B cell (primary cell): ENCODE data around the gene PPP1R2. TPM values are rescaled to one million over a fixed set of nuclear protein-coding genes. Genes with fewer than 3 reads are reported as not detected.

Experiments
- ATAC-seq: fragments of 200-7000 bp; cut with Tn5 transposase; one replicate; pipeline ENCODE4 v1.10.0; 2021; ENCODE audit warnings: low read depth, mild to moderate bottlenecking, moderate number of reproducible peaks, moderate library complexity
- CTCF ChIA-PET: fragments of 350-600 bp; sonication (Branson Sonifier 250); formaldehyde crosslinking; loops from one replicate; lab custom pipeline; 2021; ENCODE audit warnings: antibody characterized with exemption, inconsistent platforms; lab: Charles Lee
- POLR2A ChIA-PET: fragments of 350-600 bp; sonication (Branson Sonifier 250); formaldehyde crosslinking; loops from one replicate; lab custom pipeline; 2021; ENCODE audit warnings: antibody characterized with exemption; lab: Charles Lee
- DNase-seq: peaks from one replicate; pipeline ENCODE4 v3.0.0; 2013
- H2AFZ ChIP-seq: 2 replicates; pipeline ENCODE4 v1.6.1; 2012; ENCODE audit warnings: mild to moderate bottlenecking, low read depth, low read length; ENCODE audit not compliant: insufficient read depth, poor library complexity, severe bottlenecking
- H3K27ac ChIP-seq, 2 donors: 1 replicate in 1 of 2; 2 replicates in 1 of 2; pipeline ENCODE4 v1.5.1; 2012 to 2013; ENCODE audit warnings: low read length in 2 of 2, mild to moderate bottlenecking in 2 of 2, moderate library complexity in 1 of 2
- H3K27me3 ChIP-seq, 4 experiments: fragments of 200-600 bp in 1 of 4; sonication (generic) in 1 of 4; replicated peaks in 1 of 4; 1 replicate in 2 of 4; 2 replicates in 2 of 4; pipeline versions ENCODE4 v1.6.1 to v1.7.0; 2013 to 2016; ENCODE audit warnings: low read length in 3 of 4, mild to moderate bottlenecking in 2 of 4, mixed read lengths in 1 of 4, moderate library complexity in 1 of 4; ENCODE audit not compliant: insufficient read depth in 4 of 4, control insufficient read depth in 3 of 4; ENCODE audit errors: control extremely low read depth in 1 of 4
- H3K36me3 ChIP-seq, 2 experiments: replicated peaks in 1 of 2; 1 replicate in 1 of 2; 2 replicates in 1 of 2; pipeline versions ENCODE4 v1.6.1 to v1.7.1; 2013; ENCODE audit warnings: low read length in 1 of 2; ENCODE audit not compliant: insufficient read depth in 2 of 2, control insufficient read depth in 1 of 2; ENCODE audit errors: control extremely low read depth in 1 of 2, extremely low read depth in 1 of 2
- H3K4me1 ChIP-seq, 2 donors: fragments of 200-600 bp in 1 of 2; sonication (generic) in 1 of 2; 1 replicate in 1 of 2; 2 replicates in 1 of 2; pipeline versions ENCODE4 v1.5.1 to v1.6.1; 2013 to 2017; ENCODE audit warnings: low read length in 2 of 2; ENCODE audit not compliant: control insufficient read depth in 2 of 2, insufficient read depth in 2 of 2
- H3K4me2 ChIP-seq: replicated peaks from 2 replicates; pipeline ENCODE3; 2012; ENCODE audit warnings: mild to moderate bottlenecking, low read depth, low read length; ENCODE audit not compliant: poor library complexity, severe bottlenecking
- H3K4me3 ChIP-seq, 5 experiments: fragments of 200-600 bp in 1 of 5; sonication (generic) in 1 of 5; 1 replicate in 3 of 5; 2 replicates in 2 of 5; pipeline versions ENCODE4 v1.5.1 to v1.7.0; 2011 to 2016; ENCODE audit warnings: low read length in 4 of 5, mild to moderate bottlenecking in 4 of 5, low read depth in 2 of 5, control low read depth in 1 of 5, moderate library complexity in 1 of 5; ENCODE audit not compliant: insufficient read depth in 1 of 5; ENCODE audit errors: control extremely low read depth in 1 of 5, extremely low read depth in 1 of 5
- H3K79me2 ChIP-seq: fragments of 200-600 bp; sonication (generic); one replicate; pipeline ENCODE4 v1.6.0; 2016; ENCODE audit warnings: low read length; ENCODE audit not compliant: control insufficient read depth, insufficient read depth
- H3K9ac ChIP-seq: fragments of 200-600 bp; sonication (generic); 2 replicates; pipeline ENCODE4 v1.6.1; 2017; ENCODE audit warnings: mild to moderate bottlenecking, low read length, moderate library complexity
- H3K9me3 ChIP-seq, 3 donors: one replicate each; pipeline versions ENCODE4 v1.6.1 to v1.7.1; 2013; ENCODE audit warnings: low read length in 2 of 3; ENCODE audit not compliant: control insufficient read depth in 2 of 3, insufficient read depth in 1 of 3; ENCODE audit errors: control extremely low read depth in 1 of 3
- H4K20me1 ChIP-seq: 2 replicates; pipeline ENCODE4 v1.6.0; 2012; ENCODE audit warnings: mild to moderate bottlenecking, low read length; ENCODE audit not compliant: insufficient read depth, control insufficient read depth, poor library complexity, severe bottlenecking
- H3K27ac Mint-ChIP-seq: one replicate; pipeline ENCODE4 v1.8.0; 2021; ENCODE audit warnings: mixed read lengths
- H3K27me3 Mint-ChIP-seq: one replicate; pipeline ENCODE4 v1.8.0; 2021; ENCODE audit warnings: mixed read lengths
- H3K4me1 Mint-ChIP-seq: one replicate; pipeline ENCODE4 v1.8.0; 2021; ENCODE audit warnings: mixed read lengths
- H3K4me3 Mint-ChIP-seq: one replicate; pipeline ENCODE4 v1.8.0; 2021; ENCODE audit warnings: mixed read lengths
- H3K9me3 Mint-ChIP-seq: one replicate; pipeline ENCODE4 v1.8.0; 2022; ENCODE audit warnings: mixed read lengths; ENCODE audit not compliant: insufficient read depth
- CTCF ChIP-seq: fragments of 200-600 bp; IDR thresholded peaks from one replicate; pipeline ENCODE4 v1.8.0; 2022; ENCODE audit warnings: antibody characterized with exemption, mild to moderate bottlenecking
- EZH2 ChIP-seq: IDR thresholded peaks from 2 replicates; pipeline ENCODE4 v1.6.1; 2012; ENCODE audit warnings: borderline replicate concordance, low read depth, mild to moderate bottlenecking, moderate library complexity, low read length; ENCODE audit not compliant: insufficient read depth, poor library complexity, severe bottlenecking
- WGBS: methylation state at CpG from one replicate; pipeline ENCODE4 v1.1.5; 2013; ENCODE audit warnings: missing lambda C conversion rate; ENCODE audit not compliant: insufficient coverage; 5-methylcytosine and 5-hydroxymethylcytosine counted together
- intact Hi-C: fragments of 100-400 bp; cut with micrococcal nuclease; formaldehyde crosslinking; loops from one replicate; pipeline ENCODE4 v1.10.0; 2022
- polyA plus RNA-seq: library from polyadenylated mRNA; depleted of rRNA; stranded (reverse); fragments of >200 nt; gene quantifications from 2 replicates; pipeline ENCODE4 v1.2.3, GENCODE V29; 2012
- total RNA-seq, 2 donors: library from RNA; stranded (reverse); fragments of 120-200 nt in 1 of 2; gene quantifications; 1 replicate in 1 of 2; 2 replicates in 1 of 2; pipeline versions ENCODE4 v1.2.3 to v1.2.4, GENCODE V29; 2013 to 2022

PPP1R2 gene
- total and polyA plus RNA-seq, 2 donors (not counting 1 experiment from before 2014, with no cell fraction given): 39.1 to 73.8 TPM

GRCh38 chr3:195574497-195575304, 31.6 kb upstream of the PPP1R2 start:
- ChIA-PET CTCF (no interaction called here), POLR2A (no interaction called here)
- Mint-ChIP-seq H3K4me3 (no peak overlapping the region), H3K4me1 (peaks cover 8% of the 10 kb centered on the region), H3K27me3 (no peaks in the 10 kb centered on the region), H3K27ac (no peak overlapping the region), H3K9me3 (no peaks in the 10 kb centered on the region)
- Histone ChIP-seq H3K4me1 (peaks cover 0 to 6% of the 10 kb centered on the region in 2 donors), H2AFZ (no peak overlapping the region), H3K4me3 (no peak overlapping the region), H3K9ac (no peak overlapping the region), H3K9me3 (no peaks in the 10 kb centered on the region), H4K20me1 (no peaks in the 10 kb centered on the region), H3K4me2 (no peak overlapping the region), H3K27ac (no peak overlapping the region), H3K27me3 (no peaks in the 10 kb centered on the region), H3K79me2 (no peaks in the 10 kb centered on the region), H3K36me3 (no peaks in the 10 kb centered on the region)
- intact Hi-C loops: no loop called here
- WGBS: 83% methylated on average over 1 of the region's 8 CpGs
- no peak for DNase-seq
- no peak for ATAC-seq
- TF ChIP-seq EZH2 (no peak), CTCF (no peak)

DNA sequence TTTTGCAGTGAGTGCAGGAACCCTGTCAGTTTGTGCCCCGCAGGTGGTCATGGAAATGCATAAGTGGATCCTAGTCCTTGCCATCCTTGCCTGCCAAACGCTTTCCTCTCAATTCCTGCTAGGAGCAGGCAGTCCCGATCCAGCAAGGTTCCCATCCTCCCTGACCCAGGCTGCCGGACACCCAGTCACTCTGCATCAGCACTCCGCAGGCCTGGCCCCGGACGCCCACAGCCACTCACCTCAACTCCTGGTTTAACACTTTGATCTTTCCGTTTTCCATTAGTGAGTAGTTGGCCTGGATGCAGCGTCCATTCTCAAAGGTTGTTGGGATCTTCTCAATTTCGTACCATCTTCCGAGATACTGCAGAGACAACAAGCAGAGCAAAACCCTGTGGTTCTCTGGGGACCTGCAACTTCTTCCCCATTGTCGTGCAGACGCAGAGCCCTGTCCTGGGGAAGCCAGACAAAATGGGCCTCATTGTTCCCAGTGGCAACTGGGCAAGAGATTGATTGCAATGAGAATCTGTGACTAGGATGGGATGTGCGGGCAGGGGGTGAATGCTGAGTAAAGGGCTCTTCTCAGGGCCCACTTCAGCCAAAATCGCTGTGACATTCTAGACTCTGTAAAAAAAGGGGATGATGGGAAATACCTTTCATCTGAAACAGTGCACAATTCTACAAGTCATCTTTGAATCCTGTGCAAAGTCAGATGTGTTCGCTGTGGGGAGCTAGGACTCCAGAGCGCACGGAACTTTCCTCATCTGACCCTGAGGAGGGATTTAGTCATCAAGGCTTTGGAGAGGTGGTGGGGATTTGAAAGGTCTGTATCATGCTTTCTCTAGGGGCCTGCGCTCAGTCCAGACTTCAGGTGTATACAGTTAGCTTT, 30.7 kb upstream of the PPP1R2 start:
- no peak for DNase-seq
- no peak overlapping the region for H3K27ac Mint-ChIP-seq
- Histone ChIP-seq H3K9me3 (no peaks in the 10 kb centered on the region), H3K79me2 (no peaks in the 10 kb centered on the region), H3K4me3 (no peak overlapping the region), H2AFZ (no peak overlapping the region), H3K27me3 (no peaks in the 10 kb centered on the region), H3K27ac (no peak overlapping the region), H4K20me1 (no peaks in the 10 kb centered on the region), H3K4me2 (no peak overlapping the region), H3K9ac (no peak overlapping the region), H3K4me1 (peaks cover 0 to 10% of the 10 kb centered on the region in 2 donors), H3K36me3 (no peaks in the 10 kb centered on the region)
- no peaks in the 10 kb centered on the region for H3K27me3 Mint-ChIP-seq
- no peak for ATAC-seq
- no peak for TF ChIP-seq CTCF
- no peak for TF ChIP-seq EZH2
- H3K4me3 Mint-ChIP-seq: no peak overlapping the region
- 96% methylated on average over 19 of the region's 19 CpGs for WGBS
- POLR2A ChIA-PET: no interaction called here
- intact Hi-C loops: no loop called here
- no peaks in the 10 kb centered on the region for H3K9me3 Mint-ChIP-seq
- CTCF ChIA-PET: no interaction called here
- H3K4me1 Mint-ChIP-seq: peaks cover 14% of the 10 kb centered on the region
